ENCODE data around the gene NME1. TPM values are rescaled to one million over a fixed set of nuclear protein-coding genes. Genes with fewer than 3 reads are reported as not detected.
A peak's percentile ranks its signal among the peaks of the same experiment; 100 is the strongest.

The NME1 gene
- total RNA-seq, 1 experiment from 2014 or later, result 220 TPM

DNA sequence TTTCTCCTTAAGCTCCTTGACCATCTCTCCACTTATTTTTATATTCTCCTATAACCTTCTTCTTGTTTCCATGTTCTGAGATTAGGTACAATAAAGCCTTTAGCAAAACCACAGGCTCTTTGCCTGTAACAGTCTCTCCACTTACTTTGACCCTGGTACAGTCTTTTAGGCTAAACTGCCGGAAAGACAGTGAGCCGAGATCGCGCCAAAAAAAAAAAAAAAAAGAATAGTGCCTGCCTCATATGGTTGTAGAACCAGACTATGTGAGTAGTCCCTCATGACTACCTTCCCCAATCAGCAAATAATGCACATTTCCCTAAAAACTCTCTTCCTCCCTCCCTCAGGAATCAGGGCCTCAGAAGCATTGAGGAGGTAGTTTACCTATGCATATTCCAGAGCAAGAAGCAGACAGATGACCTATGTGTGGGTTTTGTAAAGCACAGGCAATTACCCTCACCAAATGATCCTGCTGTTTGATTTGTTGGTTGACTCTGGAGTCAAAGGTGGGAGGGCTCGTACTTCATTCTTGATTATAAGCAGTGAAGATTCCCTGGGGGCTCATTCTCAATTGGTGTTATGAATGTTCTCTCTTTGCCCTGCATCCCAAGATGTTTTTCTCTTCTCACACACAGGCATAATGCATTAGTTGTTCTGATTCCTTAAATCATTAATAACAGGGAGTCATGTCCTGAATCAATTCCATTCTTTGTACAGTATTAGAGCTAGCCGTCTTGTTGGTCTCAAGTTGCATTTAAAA is 8.9 kb upstream of the NME1 start:
- Histone ChIP-seq H4K8ac (replicated peaks; ENCODE audit: insufficient read length, low read depth, low read length) (no peak overlapping the region), H3K18ac (ENCODE audit: insufficient read length, low read depth, low read length) (no peak overlapping the region), H3K9ac (ENCODE audit: extremely low read depth, insufficient read length, low read length) (no peak overlapping the region), H3K14ac (ENCODE audit: insufficient read depth, low read length) (no peak overlapping the region), H3K79me1 (ENCODE audit: insufficient read depth, low read depth, low read length, poor library complexity, severe bottlenecking) (no peaks in the 10 kb centered on the region), H3K23ac (ENCODE audit: insufficient read length, low read depth, low read length) (no peak overlapping the region), H2BK5ac (ENCODE audit: insufficient read length, low read length) (no peak overlapping the region), H3T11ph (ENCODE audit: low read length) (no peak overlapping the region), H2BK20ac (ENCODE audit: low read depth, low read length, poor library complexity, severe bottlenecking) (no peak overlapping the region), H2AK5ac (ENCODE audit: insufficient read length, low read length) (no peak overlapping the region), H3K56ac (ENCODE audit: insufficient read length, low read depth, low read length) (no peak overlapping the region), H4K20me1 (ENCODE audit: control insufficient read depth, insufficient read depth, insufficient read length) (no peaks in the 10 kb centered on the region), H3K4me2 (ENCODE audit: insufficient read depth, insufficient read length, low read length) (no peak overlapping the region), H3K4me1 (ENCODE audit: insufficient read depth, low read length) (no peaks in the 10 kb centered on the region), H3K27ac (ENCODE audit: insufficient read length, low read depth, low read length) (no peak overlapping the region), H3K9me3 (ENCODE audit: control insufficient read depth, low read depth, low read length) (no peaks in the 10 kb centered on the region), H2AFZ (ENCODE audit: low read length) (no peak overlapping the region), H3K27me3 (ENCODE audit: insufficient read depth, low read length) (no peaks in the 10 kb centered on the region), H4K91ac (ENCODE audit: insufficient read length, low read depth, low read length) (no peak overlapping the region), H4K5ac (ENCODE audit: insufficient read length, low read depth, low read length) (no peak overlapping the region), H3K23me2 (ENCODE audit: insufficient read length, low read depth, low read length, poor library complexity, severe bottlenecking) (no peaks in the 10 kb centered on the region), H3K4ac (ENCODE audit: low read depth, low read length) (no peak overlapping the region), H3K79me2 (ENCODE audit: insufficient read depth, low read length) (no peaks in the 10 kb centered on the region), H2BK15ac (ENCODE audit: low read depth, low read length) (no peak overlapping the region), H2BK12ac (ENCODE audit: insufficient read length, low read depth, low read length) (no peak overlapping the region), H2BK120ac (ENCODE audit: low read depth, low read length, poor library complexity, severe bottlenecking) (no peak overlapping the region)
- H3K9me3 Mint-ChIP-seq, result no peaks in the 10 kb centered on the region
- H3K36me3 Mint-ChIP-seq (ENCODE audit: insufficient read depth in 1 of 3, low read depth in 3 of 3), result no peaks in the 10 kb centered on the region
- no peak for DNase-seq
- H3K27me3 Mint-ChIP-seq (ENCODE audit: low read depth), result no peaks in the 10 kb centered on the region
- H3K4me1 Mint-ChIP-seq, result peaks cover 13 to 16% of the 10 kb centered on the region in 2 experiments
- no peak for TF ChIP-seq CTCF (conservative IDR thresholded peaks at IDR 0.05)
- H3K27ac Mint-ChIP-seq, result peak overlapping the region in 2 of 3 experiments; percentile 1 to 49; a peak in 2 of 7 replicates
- H3K4me3 Mint-ChIP-seq, result no peak overlapping the region
- WGBS (ENCODE audit: extremely low coverage, insufficient read length, low lambda C conversion rate), result no CpG with 5 or more reads among the region's 6 CpGs

Measured in H9 (cell line).